ENCODE results near the gene AFF1. TPM values are rescaled to one million over a fixed set of nuclear protein-coding genes. Genes with fewer than 3 reads are reported as not detected.

Gene AFF1
- total RNA-seq, 3 donors from 2014 or later, result 84.0 to 150 (median 120) TPM

- H3K9me3 ChIP-seq, result no peaks in the 10 kb centered on the region
- peaks cover 8% of the 10 kb centered on the region for H3K4me1 ChIP-seq (ENCODE audit: low read depth)
- ATAC-seq, result no peak
- intact Hi-C loops (cut with DNase I, micrococcal nuclease), result no loop called here
- no peaks in the 10 kb centered on the region for H3K36me3 ChIP-seq (ENCODE audit: low read depth)
- no peak for DNase-seq
- TF ChIP-seq CTCF (IDR thresholded peaks at IDR 0.05), result no peak
- no peak overlapping the region for H3K4me3 ChIP-seq
These were observed 151.5 kb downstream of the AFF1 start for GRCh38 chr4:87086143-87086805.

GRCh38 chr4:87087015-87087414, 152.2 kb downstream of the AFF1 start:
- H3K4me3 ChIP-seq, result no peak overlapping the region
- intact Hi-C loops (cut with DNase I, micrococcal nuclease), result no loop called here
- ATAC-seq, result no peak
- H3K9me3 ChIP-seq, result no peaks in the 10 kb centered on the region
- DNase-seq, result no peak
- H3K4me1 ChIP-seq (ENCODE audit: low read depth), result peaks cover 8% of the 10 kb centered on the region
- TF ChIP-seq CTCF (IDR thresholded peaks at IDR 0.05), result no peak
- H3K36me3 ChIP-seq (ENCODE audit: low read depth), result no peaks in the 10 kb centered on the region

- ATAC-seq (peak; percentile 24), DNase-seq (no peak)
- no peaks in the 10 kb centered on the region for H3K9me3 ChIP-seq
- no peaks in the 10 kb centered on the region for H3K36me3 ChIP-seq (ENCODE audit: low read depth)
- TF ChIP-seq CTCF (IDR thresholded peaks at IDR 0.05), result no peak
- intact Hi-C loops (cut with DNase I, micrococcal nuclease), result no loop called here
- no peak overlapping the region for H3K4me3 ChIP-seq
- H3K4me1 ChIP-seq (ENCODE audit: low read depth), result peaks cover 8% of the 10 kb centered on the region
These were observed 152.6 kb downstream of the AFF1 start for GRCh38 chr4:87087420-87087819.

- DNase-seq (no peak), ATAC-seq (no peak)
- intact Hi-C loops (cut with DNase I, micrococcal nuclease), result no loop called here
- TF ChIP-seq CTCF (IDR thresholded peaks at IDR 0.05), result no peak
- H3K4me1 ChIP-seq (ENCODE audit: low read depth), result peaks cover 8% of the 10 kb centered on the region
- no peaks in the 10 kb centered on the region for H3K9me3 ChIP-seq
- no peaks in the 10 kb centered on the region for H3K36me3 ChIP-seq (ENCODE audit: low read depth)
- no peak overlapping the region for H3K4me3 ChIP-seq
These were observed 153.4 kb downstream of the AFF1 start for GRCh38 chr4:87088186-87088585.

- no peak for DNase-seq
- peak; percentile 54 for ATAC-seq
- Histone ChIP-seq H3K4me1 (ENCODE audit: low read depth) (peaks cover 8% of the 10 kb centered on the region), H3K4me3 (no peak overlapping the region), H3K9me3 (no peaks in the 10 kb centered on the region), H3K36me3 (ENCODE audit: low read depth) (no peaks in the 10 kb centered on the region)
- intact Hi-C loops (cut with DNase I, micrococcal nuclease), result no loop called here
- TF ChIP-seq CTCF (IDR thresholded peaks at IDR 0.05), result no peak
These were observed 154.6 kb downstream of the AFF1 start for GRCh38 chr4:87089368-87089767.
